A549 treated with RU486 at 1 μM for 4 hours (cell line): Measurements from ENCODE around the gene TMEM215. TPM values are rescaled to one million over a fixed set of nuclear protein-coding genes. Genes with fewer than 3 reads are reported as not detected.

Experiments used
- total RNA-seq: library from RNA; stranded (reverse); fragments of 200-300 nt; extraction: Qiagen RNA extraction; gene quantifications from 5 replicates; pipeline ENCODE4 v1.2.3, GENCODE V29; 2022; ENCODE audit warnings: low read depth

TMEM215 gene, protein sequence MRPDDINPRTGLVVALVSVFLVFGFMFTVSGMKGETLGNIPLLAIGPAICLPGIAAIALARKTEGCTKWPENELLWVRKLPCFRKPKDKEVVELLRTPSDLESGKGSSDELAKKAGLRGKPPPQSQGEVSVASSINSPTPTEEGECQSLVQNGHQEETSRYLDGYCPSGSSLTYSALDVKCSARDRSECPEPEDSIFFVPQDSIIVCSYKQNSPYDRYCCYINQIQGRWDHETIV
- total RNA-seq: not detected in 5 replicates

DNA sequence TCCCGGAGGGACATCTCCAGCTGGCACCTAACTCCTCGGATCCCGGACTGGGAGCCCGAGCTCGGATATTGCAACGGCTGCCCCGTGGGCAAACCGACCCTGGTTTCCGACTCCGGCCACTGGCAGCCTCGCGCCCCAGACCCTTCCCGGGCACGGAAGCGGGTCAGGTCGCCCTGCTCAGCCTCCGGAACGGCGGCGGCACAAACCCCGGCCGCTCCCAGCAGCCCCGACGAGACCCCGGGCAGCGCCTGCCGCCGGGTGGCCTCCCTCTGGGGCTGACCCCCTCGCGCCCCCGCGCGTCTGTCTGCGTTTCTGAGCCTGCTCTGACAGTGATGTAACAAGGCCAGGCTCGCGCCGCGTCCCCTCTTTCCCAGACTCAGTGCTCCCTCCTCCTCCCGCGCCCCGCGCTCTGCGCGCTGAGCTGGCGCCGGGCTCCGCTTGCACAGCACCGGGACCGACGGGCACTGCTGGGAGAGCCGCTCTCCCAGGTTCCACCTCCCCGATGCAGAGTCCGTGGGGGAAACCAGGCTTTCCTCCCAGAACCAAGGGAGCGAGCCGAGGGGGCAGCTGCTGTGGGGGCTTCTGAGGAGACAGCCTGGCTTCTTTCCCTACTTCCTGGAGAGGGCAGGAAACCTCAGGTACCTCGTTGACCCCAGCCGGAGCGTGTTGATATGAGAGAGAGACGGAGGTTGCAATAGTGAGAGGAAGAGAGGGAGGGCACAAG lies at the start of gene TMEM215:
Gene TMEM215 (plus strand): TSS at position 373 of the 724 bp plus-strand sequence. CDS start 644 bp downstream, outside the sequence.

Other genes with a start within 250 kb of the TMEM215 start
- gene SMIM27, start 231.2 kb upstream of the TMEM215 start, total RNA-seq: 11.5 to 15.6 TPM (median 14.5 TPM) in 5 replicates
- gene TOPORS, start 231.0 kb upstream of the TMEM215 start, total RNA-seq: 9.3 to 16.8 TPM (median 13.2 TPM) in 5 replicates
- gene NDUFB6, start 210.4 kb upstream of the TMEM215 start, total RNA-seq: 107 to 122 TPM (median 110 TPM) in 5 replicates
- gene TAF1L, start 147.9 kb upstream of the TMEM215 start, total RNA-seq: 0.02 TPM in 1 of 5 replicates, not detected in the others
- gene APTX, start 218.1 kb downstream of the TMEM215 start, total RNA-seq: 34.4 to 52.4 TPM (median 41.4 TPM) in 5 replicates
- 229 to 270 TPM (median 268 TPM) in 5 replicates for gene DNAJA1, start 241.7 kb downstream of the TMEM215 start, total RNA-seq